Fibroblast of pulmonary artery (primary cell): Measurements from ENCODE around the gene SLC30A4.
"Not testable (repeated sequence)": the region's sequence is repeated elsewhere in the genome, so short reads cannot be mapped to it uniquely, and the experiment has no call there.

Source experiments
- DNase-seq: peaks from one replicate; pipeline ENCODE4 v3.0.0-alpha.2; 2010; ENCODE audit warnings: low read depth
- H3K4me3 ChIP-seq: replicated peaks from 2 replicates; pipeline ENCODE4 v1.5.1; 2011; ENCODE audit warnings: low read depth, mild to moderate bottlenecking, control low read depth, low read length, moderate library complexity
- CTCF ChIP-seq: IDR thresholded peaks from 2 replicates; pipeline ENCODE4 v1.5.1; 2011; ENCODE audit warnings: mild to moderate bottlenecking, control low read depth, low read length, inconsistent platforms; ENCODE audit errors: missing control alignments

The SLC30A4 gene

GRCh38 chr15:45521596-45522327 is 793 bp downstream of the SLC30A4 start:
- peak; percentile 3 for DNase-seq
- no peak for TF ChIP-seq CTCF
- H3K4me3 ChIP-seq = peak overlapping the region; percentile 59

GRCh38 chr15:45510758-45511280 is 11.7 kb downstream of the SLC30A4 start:
- no peak overlapping the region for H3K4me3 ChIP-seq
- TF ChIP-seq CTCF = no peak
- DNase-seq = no peak

- not testable (repeated sequence) for DNase-seq, H3K4me3 ChIP-seq
These were observed 15.4 kb downstream of the SLC30A4 start for GRCh38 chr15:45507143-45507542.

- H3K4me3 ChIP-seq = no peak overlapping the region
- DNase-seq = peak; percentile 47
- no peak for TF ChIP-seq CTCF
These were observed 23.1 kb downstream of the SLC30A4 start for GRCh38 chr15:45499426-45499825.

- no peak overlapping the region for H3K4me3 ChIP-seq
- no peak for TF ChIP-seq CTCF
- DNase-seq = no peak
These were observed 23.9 kb downstream of the SLC30A4 start for GRCh38 chr15:45498701-45499100.

GRCh38 chr15:45497261-45497660 is 25.3 kb downstream of the SLC30A4 start:
- TF ChIP-seq CTCF = no peak
- no peak overlapping the region for H3K4me3 ChIP-seq
- no peak for DNase-seq

GRCh38 chr15:45496658-45497057 is 25.9 kb downstream of the SLC30A4 start:
- no peak for DNase-seq
- H3K4me3 ChIP-seq = no peak overlapping the region
- no peak for TF ChIP-seq CTCF
